AG09309 (cell line): Measurements from ENCODE around the gene POC1A.

Experiments used
- DNase-seq: peaks from one replicate; pipeline ENCODE4 v3.0.0-alpha.2; 2010; ENCODE audit warnings: low read depth
- H3K4me3 ChIP-seq: 2 replicates; pipeline ENCODE4 v1.5.1; 2011; ENCODE audit warnings: mild to moderate bottlenecking, low read depth, low read length, moderate library complexity; ENCODE audit not compliant: control insufficient read depth
- CTCF ChIP-seq: IDR thresholded peaks from 2 replicates; pipeline ENCODE4 v1.5.1; 2011; ENCODE audit warnings: mild to moderate bottlenecking, low read depth, low read length, inconsistent platforms; ENCODE audit not compliant: insufficient read depth, control insufficient read depth; ENCODE audit errors: missing control alignments

POC1A gene

DNA sequence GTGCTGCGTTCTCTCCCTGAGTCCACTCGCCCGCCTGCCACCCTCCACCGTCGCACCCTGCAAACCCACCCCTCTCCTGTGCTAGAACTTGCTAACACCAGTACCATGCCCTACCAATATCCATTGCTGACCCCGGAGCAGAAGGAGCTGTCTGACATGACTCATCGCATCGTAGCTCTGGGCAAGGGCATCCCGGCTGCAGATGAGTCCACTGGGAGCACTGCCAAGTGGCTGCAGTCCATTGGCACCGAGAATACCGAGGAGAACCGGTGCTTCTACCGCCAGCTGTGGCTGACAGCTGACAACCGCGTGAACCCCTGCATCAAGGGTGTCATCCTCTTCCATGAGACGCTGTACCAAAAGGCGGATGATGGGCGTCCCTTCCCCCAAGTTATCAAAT is 38.8 kb upstream of the POC1A start:
- DNase-seq = no peak
- TF ChIP-seq CTCF = no peak

DNA sequence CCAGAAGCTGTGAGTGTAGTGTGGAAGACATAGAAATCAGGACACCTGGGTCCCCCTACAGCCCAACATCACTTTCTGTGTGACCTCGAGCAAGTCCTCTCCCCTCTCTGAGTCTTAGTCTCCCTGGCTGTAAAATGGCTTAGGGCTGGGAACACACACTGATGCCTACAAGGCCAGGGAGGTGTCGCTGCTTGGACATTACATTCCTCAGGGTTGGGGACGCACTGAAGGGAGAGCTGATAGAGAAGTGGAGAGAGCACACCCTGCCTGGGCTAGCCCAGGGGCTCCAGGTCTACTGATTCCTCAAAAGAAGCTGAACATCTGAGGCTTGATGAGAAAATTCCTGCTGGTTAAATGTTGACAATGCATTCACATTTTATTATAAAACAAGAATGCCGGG is 37.4 kb upstream of the POC1A start:
- no peak for TF ChIP-seq CTCF
- H3K4me3 ChIP-seq = no peak overlapping the region
- DNase-seq = no peak

More for the DNA sequence above, 38.8 kb upstream of the POC1A start:
- H3K4me3 ChIP-seq = no peak overlapping the region

DNA sequence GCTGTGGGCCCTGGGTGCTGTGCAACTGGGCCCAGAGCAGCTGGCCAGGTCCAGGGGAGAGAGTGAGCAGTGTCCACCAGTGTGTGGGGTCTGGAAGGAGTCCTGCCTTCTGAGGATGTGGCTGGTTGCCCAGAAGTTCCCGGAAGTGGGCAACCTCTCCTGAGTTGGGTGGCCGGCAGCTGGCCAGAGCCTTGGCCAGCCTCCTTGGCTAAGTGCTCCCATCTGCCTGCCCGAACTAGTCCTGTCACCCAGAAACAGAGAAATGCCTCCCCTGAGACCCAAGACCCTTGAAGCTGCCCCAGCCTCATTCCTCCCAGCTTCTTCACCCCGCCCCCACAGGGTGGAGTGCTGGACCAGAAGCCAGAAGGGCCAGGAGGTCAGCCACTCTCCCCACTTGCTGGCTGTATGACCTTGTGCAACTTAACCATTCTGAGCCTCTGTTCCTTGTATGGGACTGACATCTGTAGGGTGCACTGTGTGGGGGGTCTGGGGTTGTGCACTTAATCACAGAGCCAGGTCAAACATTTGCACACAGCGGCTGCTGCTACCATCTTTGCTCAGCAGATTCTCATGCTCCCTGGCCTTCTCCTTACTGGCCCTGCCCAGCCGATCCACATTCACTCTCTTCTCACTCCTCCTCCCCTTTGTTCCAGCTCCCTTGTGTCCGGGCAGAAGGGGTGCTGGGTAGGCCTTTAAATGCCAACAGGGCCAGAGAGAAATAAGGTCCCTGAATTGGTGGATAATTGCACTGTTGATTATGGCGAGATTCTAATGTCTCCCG is 36.3 kb upstream of the POC1A start:
- peak; percentile 37 for DNase-seq
- TF ChIP-seq CTCF = no peak
- H3K4me3 ChIP-seq = no peak overlapping the region

- TF ChIP-seq CTCF = no peak
- no peak overlapping the region for H3K4me3 ChIP-seq
- DNase-seq = no peak
These were observed 34.3 kb upstream of the POC1A start for GRCh38 chr3:52188556-52188955.

DNA sequence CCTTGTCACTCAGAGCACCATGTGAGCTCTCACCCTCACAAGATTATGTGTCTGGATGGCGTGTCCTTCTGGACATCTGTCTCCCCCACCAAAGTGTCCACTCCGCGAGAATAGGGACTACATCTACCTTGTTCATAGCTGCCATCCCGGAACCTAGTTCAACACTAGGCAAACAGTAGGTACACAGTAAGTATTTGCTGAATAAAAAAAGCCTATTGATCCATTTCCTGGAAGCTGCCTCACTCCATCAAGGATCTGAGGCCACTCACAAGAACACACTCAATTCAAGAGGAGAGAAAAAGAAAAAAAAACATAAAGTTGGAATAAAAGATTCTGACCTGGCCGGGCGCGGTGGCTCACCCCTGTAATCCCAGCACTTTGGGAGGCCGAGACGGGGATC is 32.5 kb upstream of the POC1A start:
- DNase-seq = no peak
- TF ChIP-seq CTCF = no peak
- no peak overlapping the region for H3K4me3 ChIP-seq

GRCh38 chr3:52185837-52186236 is 31.6 kb upstream of the POC1A start:
- H3K4me3 ChIP-seq = no peak overlapping the region
- no peak for DNase-seq
- no peak for TF ChIP-seq CTCF

GRCh38 chr3:52185311-52185710 is 31.1 kb upstream of the POC1A start:
- TF ChIP-seq CTCF = no peak
- DNase-seq = no peak
- H3K4me3 ChIP-seq = no peak overlapping the region
